Chondrocyte (in vitro differentiated cells): ENCODE results near the gene DLL3. TPM values are rescaled to one million over a fixed set of nuclear protein-coding genes. Genes with fewer than 3 reads are reported as not detected.
A peak's percentile ranks its signal among the peaks of the same experiment; 100 is the strongest.
"Not testable (repeated sequence)": the region's sequence is repeated elsewhere in the genome, so short reads cannot be mapped to it uniquely, and the experiment has no call there.

Experiments used
- DNase-seq: peaks from one replicate; pipeline ENCODE4 v3.0.0; 2021; ENCODE audit warnings: mixed read lengths, low spot score
- H3K27ac Mint-ChIP-seq: one replicate; pipeline ENCODE4 v1.8.0; 2021; ENCODE audit warnings: mild to moderate bottlenecking, moderate library complexity, mixed read lengths; ENCODE audit not compliant: unreplicated experiment
- H3K27me3 Mint-ChIP-seq: 2 replicates; pipeline ENCODE4 v1.8.0; 2021; ENCODE audit warnings: low read depth, mixed read lengths
- H3K36me3 Mint-ChIP-seq: 2 replicates; pipeline ENCODE4 v1.8.0; 2021; ENCODE audit warnings: low read depth, mixed read lengths
- H3K4me1 Mint-ChIP-seq: 2 replicates; pipeline ENCODE4 v1.8.0; 2021; ENCODE audit warnings: low read depth, mild to moderate bottlenecking, mixed read lengths
- H3K4me3 Mint-ChIP-seq: one replicate; pipeline ENCODE4 v1.8.0; 2021; ENCODE audit warnings: mild to moderate bottlenecking, moderate library complexity, mixed read lengths; ENCODE audit not compliant: unreplicated experiment
- H3K9me3 Mint-ChIP-seq: 2 replicates; pipeline ENCODE4 v1.8.0; 2021; ENCODE audit warnings: low read depth, mixed read lengths
- CTCF ChIP-seq: fragments of 200-600 bp; sonication (generic); IDR thresholded peaks from 2 replicates; pipeline ENCODE4 v1.5.0; 2021; ENCODE audit warnings: antibody characterized with exemption, mild to moderate bottlenecking, moderate library complexity
- total RNA-seq: library from RNA; stranded (reverse); gene quantifications from 3 replicates; pipeline ENCODE4 v1.2.1, GENCODE V29; 2021

DLL3 gene
- total RNA-seq, 1 donor from 2014 or later: 1.3 TPM

- no peak for TF ChIP-seq CTCF
- no peaks in the 10 kb centered on the region for H3K9me3 Mint-ChIP-seq
- H3K4me1 Mint-ChIP-seq: no peaks in the 10 kb centered on the region
- no peak for DNase-seq
- no peak overlapping the region for H3K4me3 Mint-ChIP-seq
- H3K27me3 Mint-ChIP-seq: no peaks in the 10 kb centered on the region
- H3K27ac Mint-ChIP-seq: no peak overlapping the region
- H3K36me3 Mint-ChIP-seq: peaks cover 44% of the 10 kb centered on the region
These were observed 25.9 kb upstream of the DLL3 start for GRCh38 chr19:39472746-39473442.

GRCh38 chr19:39473443-39473960 lies 25.2 kb upstream of the DLL3 start:
- Mint-ChIP-seq H3K9me3 (no peaks in the 10 kb centered on the region), H3K4me3 (no peak overlapping the region), H3K36me3 (peaks cover 43% of the 10 kb centered on the region), H3K27me3 (no peaks in the 10 kb centered on the region), H3K4me1 (no peaks in the 10 kb centered on the region), H3K27ac (no peak overlapping the region)
- no peak for TF ChIP-seq CTCF
- no peak for DNase-seq

- peaks cover 37% of the 10 kb centered on the region for H3K36me3 Mint-ChIP-seq
- DNase-seq: no peak
- H3K27me3 Mint-ChIP-seq: no peaks in the 10 kb centered on the region
- H3K4me3 Mint-ChIP-seq: no peak overlapping the region
- TF ChIP-seq CTCF: peak; percentile 87
- H3K9me3 Mint-ChIP-seq: no peaks in the 10 kb centered on the region
- H3K27ac Mint-ChIP-seq: no peak overlapping the region
- no peaks in the 10 kb centered on the region for H3K4me1 Mint-ChIP-seq
These were observed 24.6 kb upstream of the DLL3 start for GRCh38 chr19:39474139-39474620.

- H3K27ac Mint-ChIP-seq: no peak overlapping the region
- no peak for TF ChIP-seq CTCF
- no peaks in the 10 kb centered on the region for H3K27me3 Mint-ChIP-seq
- no peaks in the 10 kb centered on the region for H3K9me3 Mint-ChIP-seq
- H3K4me1 Mint-ChIP-seq: peaks cover 10% of the 10 kb centered on the region
- DNase-seq: no peak
- H3K36me3 Mint-ChIP-seq: peaks cover 25% of the 10 kb centered on the region
- H3K4me3 Mint-ChIP-seq: no peak overlapping the region
These were observed 23.0 kb upstream of the DLL3 start for GRCh38 chr19:39475748-39476147.

GRCh38 chr19:39479319-39479801 lies 19.4 kb upstream of the DLL3 start:
- Mint-ChIP-seq H3K27ac (peak overlapping the region; percentile 97), H3K36me3 (peaks cover 12% of the 10 kb centered on the region), H3K4me1 (peaks cover 21% of the 10 kb centered on the region)
- H3K27me3 Mint-ChIP-seq, H3K4me3 Mint-ChIP-seq, DNase-seq, H3K9me3 Mint-ChIP-seq: not testable (repeated sequence)
